ENCODE results near the gene ADO.
"Not testable (repeated sequence)": the region's sequence is repeated elsewhere in the genome, so short reads cannot be mapped to it uniquely, and the experiment has no call there.

The ADO gene

GRCh38 chr10:62804356-62805230 lies at the start of gene ADO:
Gene ADO, plus strand, starts transcription at chr10:62804720. Its CDS starts 340 bp downstream, at chr10:62805060.
- DNase-seq: peak; percentile 47

GRCh38 chr10:62754963-62755362 lies 49.6 kb upstream of the ADO start:
- no peak for DNase-seq

GRCh38 chr10:62755662-62756653 lies 48.6 kb upstream of the ADO start:
- DNase-seq: no peak

- DNase-seq: no peak
Observed at GRCh38 chr10:62759599-62760175, 44.8 kb upstream of the ADO start.

GRCh38 chr10:62760401-62760800 lies 44.1 kb upstream of the ADO start:
- DNase-seq: no peak

GRCh38 chr10:62761115-62761514 lies 43.4 kb upstream of the ADO start:
- no peak for DNase-seq

GRCh38 chr10:62763155-62763554 lies 41.4 kb upstream of the ADO start:
- no peak for DNase-seq

- DNase-seq: no peak
Observed at GRCh38 chr10:62764011-62764410, 40.5 kb upstream of the ADO start.

GRCh38 chr10:62765726-62766125 lies 38.8 kb upstream of the ADO start:
- no peak for DNase-seq

- DNase-seq: no peak
Observed at GRCh38 chr10:62766386-62766785, 38.1 kb upstream of the ADO start.

- no peak for DNase-seq
Observed at GRCh38 chr10:62769574-62770242, 34.8 kb upstream of the ADO start.

GRCh38 chr10:62772186-62772974 lies 32.1 kb upstream of the ADO start:
- DNase-seq: no peak

- no peak for DNase-seq
Observed at GRCh38 chr10:62778125-62778524, 26.4 kb upstream of the ADO start.

- no peak for DNase-seq
Observed at GRCh38 chr10:62779487-62780248, 24.9 kb upstream of the ADO start.

GRCh38 chr10:62784537-62784936 lies 20.0 kb upstream of the ADO start:
- DNase-seq: not testable (repeated sequence)

- not testable (repeated sequence) for DNase-seq
Observed at GRCh38 chr10:62788285-62788684, 16.2 kb upstream of the ADO start.

- DNase-seq: no peak
Observed at GRCh38 chr10:62788861-62789467, 15.6 kb upstream of the ADO start.

- no peak for DNase-seq
Observed at GRCh38 chr10:62790019-62790555, 14.4 kb upstream of the ADO start.

- DNase-seq: no peak
Observed at GRCh38 chr10:62790571-62790970, 13.9 kb upstream of the ADO start.

GRCh38 chr10:62792261-62792660 lies 12.3 kb upstream of the ADO start:
- no peak for DNase-seq
